GM12873 (cell line): Measurements from ENCODE around the gene THBS1.

ENCODE experiments used
- TF ChIP-seq, protein P1 (sequence below): IDR thresholded peaks from 2 replicates; pipeline ENCODE4 v1.5.1; 2012; ENCODE audit warnings: low read depth, mild to moderate bottlenecking, moderate library complexity, low read length, control low read depth; ENCODE audit not compliant: insufficient read depth; ENCODE audit errors: missing control alignments

Gene THBS1

GRCh38 chr15:39641191-39641889 lies 60.5 kb downstream of the THBS1 start:
- TF ChIP-seq, protein P1, sequence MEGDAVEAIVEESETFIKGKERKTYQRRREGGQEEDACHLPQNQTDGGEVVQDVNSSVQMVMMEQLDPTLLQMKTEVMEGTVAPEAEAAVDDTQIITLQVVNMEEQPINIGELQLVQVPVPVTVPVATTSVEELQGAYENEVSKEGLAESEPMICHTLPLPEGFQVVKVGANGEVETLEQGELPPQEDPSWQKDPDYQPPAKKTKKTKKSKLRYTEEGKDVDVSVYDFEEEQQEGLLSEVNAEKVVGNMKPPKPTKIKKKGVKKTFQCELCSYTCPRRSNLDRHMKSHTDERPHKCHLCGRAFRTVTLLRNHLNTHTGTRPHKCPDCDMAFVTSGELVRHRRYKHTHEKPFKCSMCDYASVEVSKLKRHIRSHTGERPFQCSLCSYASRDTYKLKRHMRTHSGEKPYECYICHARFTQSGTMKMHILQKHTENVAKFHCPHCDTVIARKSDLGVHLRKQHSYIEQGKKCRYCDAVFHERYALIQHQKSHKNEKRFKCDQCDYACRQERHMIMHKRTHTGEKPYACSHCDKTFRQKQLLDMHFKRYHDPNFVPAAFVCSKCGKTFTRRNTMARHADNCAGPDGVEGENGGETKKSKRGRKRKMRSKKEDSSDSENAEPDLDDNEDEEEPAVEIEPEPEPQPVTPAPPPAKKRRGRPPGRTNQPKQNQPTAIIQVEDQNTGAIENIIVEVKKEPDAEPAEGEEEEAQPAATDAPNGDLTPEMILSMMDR, result no peak

- TF ChIP-seq, protein P1, result no peak
These were observed 61.2 kb downstream of the THBS1 start for GRCh38 chr15:39642011-39642640.

DNA sequence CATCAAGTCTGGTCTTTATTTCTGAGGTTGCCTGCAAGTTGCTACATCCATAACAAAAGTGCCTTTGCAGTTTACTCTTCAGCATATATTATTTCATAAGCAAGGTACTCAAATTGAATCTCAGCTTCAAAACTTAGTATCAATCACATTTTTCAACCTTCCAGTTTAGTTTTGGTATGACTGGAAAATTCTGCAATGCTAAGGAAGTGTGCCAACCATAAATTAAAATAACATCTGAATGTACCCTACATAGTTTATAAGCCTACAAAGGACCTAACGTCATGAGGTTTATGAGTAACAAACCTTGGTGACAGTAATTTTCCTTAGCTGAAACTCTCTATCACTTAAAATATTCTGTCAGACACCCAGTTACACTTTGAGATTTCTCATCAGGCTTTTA lies 62.8 kb downstream of the THBS1 start:
- TF ChIP-seq, protein P1, result no peak

GRCh38 chr15:39644136-39644535 lies 63.3 kb downstream of the THBS1 start:
- TF ChIP-seq, protein P1, result no peak

GRCh38 chr15:39645138-39645975 lies 64.5 kb downstream of the THBS1 start:
- TF ChIP-seq, protein P1, result no peak

DNA sequence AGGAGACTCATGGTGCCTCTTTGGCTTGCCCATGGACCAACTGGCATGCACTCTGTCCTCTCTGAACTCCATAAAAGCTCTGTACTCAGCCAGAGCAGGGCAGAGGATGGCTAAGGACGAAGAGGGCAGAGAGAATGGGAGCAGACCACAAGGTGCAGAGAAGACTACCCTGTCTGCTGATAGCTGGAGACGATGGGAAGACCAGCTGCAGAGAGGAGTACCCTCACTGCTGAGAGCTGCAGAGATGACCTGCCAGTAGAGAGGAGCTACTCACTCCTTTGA lies 65.0 kb downstream of the THBS1 start:
- TF ChIP-seq, protein P1, result no peak

DNA sequence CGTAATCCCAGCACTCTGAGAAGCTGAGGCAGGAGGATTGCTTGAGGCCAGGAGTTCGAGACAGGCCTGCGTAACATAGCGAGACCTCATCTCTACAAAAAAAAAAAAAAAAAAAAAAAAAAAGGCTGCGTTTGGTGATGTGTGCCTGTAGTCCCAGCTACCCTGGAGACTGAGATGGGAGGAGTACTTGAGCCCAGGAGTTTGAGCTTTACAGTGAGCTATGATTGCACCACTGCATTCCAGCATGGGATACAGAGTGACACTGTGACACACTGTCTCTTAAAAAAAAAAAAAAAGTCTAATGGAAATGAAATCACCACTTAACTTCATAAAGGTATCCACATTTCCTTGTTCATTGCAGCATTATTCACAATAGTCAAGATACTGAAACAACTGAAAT lies 65.5 kb downstream of the THBS1 start:
- TF ChIP-seq, protein P1, result no peak
